DOHH2 (cell line): ENCODE measurements around the gene UBN1.

Source experiments
- H3F3A ChIP-seq: fragments of 200-600 bp; sonication (generic), shearing (Covaris generic); 2 replicates; pipeline ENCODE4 v1.6.0; 2016; ENCODE audit warnings: antibody characterized with exemption, mild to moderate bottlenecking; ENCODE audit not compliant: control insufficient read depth, insufficient read depth
- H3K27ac ChIP-seq: fragments of 200-600 bp; sonication (generic); 2 replicates; pipeline ENCODE4 v1.5.1; 2014; ENCODE audit warnings: low read depth, mild to moderate bottlenecking, low read length, moderate library complexity
- H3K27me3 ChIP-seq: fragments of 200-600 bp; sonication (generic); 2 replicates; pipeline ENCODE4 v1.6.1; 2014; ENCODE audit warnings: mild to moderate bottlenecking, low read length, mixed read lengths; ENCODE audit not compliant: control insufficient read depth
- H3K36me3 ChIP-seq: fragments of 200-600 bp; sonication (generic); 2 replicates; pipeline ENCODE4 v1.6.1; 2014; ENCODE audit warnings: mild to moderate bottlenecking, low read length, moderate library complexity, mixed read lengths; ENCODE audit not compliant: control insufficient read depth
- H3K4me1 ChIP-seq: fragments of 200-600 bp; sonication (generic); 2 replicates; pipeline ENCODE4 v1.6.1; 2014; ENCODE audit warnings: mild to moderate bottlenecking, low read length, mixed read lengths; ENCODE audit not compliant: control insufficient read depth
- H3K4me2 ChIP-seq: fragments of 200-600 bp; sonication (generic); 2 replicates; pipeline ENCODE4 v1.6.0; 2014; ENCODE audit warnings: mild to moderate bottlenecking, low read length, moderate library complexity
- H3K4me3 ChIP-seq: fragments of 200-600 bp; sonication (generic); 2 replicates; pipeline ENCODE4 v1.5.1; 2014; ENCODE audit warnings: mild to moderate bottlenecking, low read length, mixed read lengths
- H3K79me2 ChIP-seq: fragments of 200-600 bp; sonication (generic); 2 replicates; pipeline ENCODE4 v1.6.1; 2014; ENCODE audit warnings: mild to moderate bottlenecking, low read length, mixed read lengths; ENCODE audit not compliant: control insufficient read depth
- H3K9me2 ChIP-seq: fragments of 200-600 bp; sonication (generic); replicated peaks from 2 replicates; pipeline ENCODE4 v1.6.1; 2014; ENCODE audit warnings: mild to moderate bottlenecking, low read length, mixed read lengths; ENCODE audit not compliant: control insufficient read depth
- H3K9me3 ChIP-seq: fragments of 200-600 bp; sonication (generic); 2 replicates; pipeline ENCODE4 v1.6.1; 2014; ENCODE audit warnings: antibody characterized with exemption, low read length, mixed read lengths; ENCODE audit not compliant: control insufficient read depth, insufficient read depth
- H4K20me1 ChIP-seq: fragments of 200-600 bp; sonication (generic); 2 replicates; pipeline ENCODE4 v1.6.0; 2014; ENCODE audit warnings: low read depth, mild to moderate bottlenecking, antibody characterized with exemption, low read length, moderate library complexity; ENCODE audit not compliant: control insufficient read depth, insufficient read depth
- CTCF ChIP-seq: fragments of 200-600 bp; sonication (generic); IDR thresholded peaks from one replicate; pipeline ENCODE4 v1.5.1; 2014; ENCODE audit warnings: antibody characterized with exemption, mild to moderate bottlenecking, low read depth, low read length; ENCODE audit not compliant: poor library complexity, severe bottlenecking
- EZH2phosphoT487 ChIP-seq: fragments of 200-600 bp; sonication (generic); IDR thresholded peaks from 2 replicates; pipeline ENCODE4 v1.6.1; 2017; ENCODE audit warnings: borderline replicate concordance, mild to moderate bottlenecking, antibody characterized with exemption, low read length, moderate library complexity, mixed read lengths

The UBN1 gene

GRCh38 chr16:4892361-4893102 is 45.3 kb downstream of the UBN1 start:
- no peak overlapping the region for H3K27ac ChIP-seq

GRCh38 chr16:4893103-4893862 is 46.0 kb downstream of the UBN1 start:
- Histone ChIP-seq H3K36me3 (no peaks in the 10 kb centered on the region), H3F3A (no peaks in the 10 kb centered on the region; the same call in 1 of the 2 replicates)
- TF ChIP-seq CTCF, result no peak

More at GRCh38 chr16:4892361-4893102, 45.3 kb downstream of the UBN1 start:
- TF ChIP-seq EZH2phosphoT487 (no peak), CTCF (no peak)
- Histone ChIP-seq H4K20me1 (no peaks in the 10 kb centered on the region), H3K9me3 (no peaks in the 10 kb centered on the region), H3F3A (no peaks in the 10 kb centered on the region; the same call in 1 of the 2 replicates), H3K79me2 (no peaks in the 10 kb centered on the region), H3K36me3 (no peaks in the 10 kb centered on the region), H3K4me3 (no peak overlapping the region), H3K4me2 (no peak overlapping the region), H3K4me1 (no peaks in the 10 kb centered on the region), H3K27me3 (no peaks in the 10 kb centered on the region), H3K9me2 (no peaks in the 10 kb centered on the region)

GRCh38 chr16:4894276-4895150 is 47.2 kb downstream of the UBN1 start:
- no peaks in the 10 kb centered on the region for H3K9me2 ChIP-seq
- no peaks in the 10 kb centered on the region for H3K36me3 ChIP-seq
- H3F3A ChIP-seq, result no peaks in the 10 kb centered on the region
- TF ChIP-seq CTCF, result no peak
- no peak for TF ChIP-seq EZH2phosphoT487
- no peak overlapping the region for H3K4me2 ChIP-seq
- no peaks in the 10 kb centered on the region for H3K4me1 ChIP-seq
- no peak overlapping the region for H3K27ac ChIP-seq
- no peak overlapping the region for H3K4me3 ChIP-seq
- H3K79me2 ChIP-seq, result no peaks in the 10 kb centered on the region
- H3K27me3 ChIP-seq, result no peaks in the 10 kb centered on the region
- no peaks in the 10 kb centered on the region for H4K20me1 ChIP-seq
- H3K9me3 ChIP-seq, result no peaks in the 10 kb centered on the region

More at GRCh38 chr16:4893103-4893862, 46.0 kb downstream of the UBN1 start:
- Histone ChIP-seq H3K27ac (no peak overlapping the region), H3K27me3 (no peaks in the 10 kb centered on the region), H3K9me2 (no peaks in the 10 kb centered on the region), H3K4me2 (no peak overlapping the region), H3K79me2 (no peaks in the 10 kb centered on the region), H3K9me3 (no peaks in the 10 kb centered on the region), H4K20me1 (no peaks in the 10 kb centered on the region), H3K4me3 (no peak overlapping the region), H3K4me1 (no peaks in the 10 kb centered on the region)
